HG03442 (cell line): ENCODE measurements around the gene NLRC5.
"Not testable (repeated sequence)": the region's sequence is repeated elsewhere in the genome, so short reads cannot be mapped to it uniquely, and the experiment has no call there.

ENCODE experiments used
- ATAC-seq: cut with Tn5 transposase; IDR thresholded peaks from one replicate; pipeline ENCODE4 v1.9.1; 2021; ENCODE audit warnings: mild to moderate bottlenecking, moderate library complexity; ENCODE audit not compliant: unreplicated experiment

NLRC5 gene

DNA sequence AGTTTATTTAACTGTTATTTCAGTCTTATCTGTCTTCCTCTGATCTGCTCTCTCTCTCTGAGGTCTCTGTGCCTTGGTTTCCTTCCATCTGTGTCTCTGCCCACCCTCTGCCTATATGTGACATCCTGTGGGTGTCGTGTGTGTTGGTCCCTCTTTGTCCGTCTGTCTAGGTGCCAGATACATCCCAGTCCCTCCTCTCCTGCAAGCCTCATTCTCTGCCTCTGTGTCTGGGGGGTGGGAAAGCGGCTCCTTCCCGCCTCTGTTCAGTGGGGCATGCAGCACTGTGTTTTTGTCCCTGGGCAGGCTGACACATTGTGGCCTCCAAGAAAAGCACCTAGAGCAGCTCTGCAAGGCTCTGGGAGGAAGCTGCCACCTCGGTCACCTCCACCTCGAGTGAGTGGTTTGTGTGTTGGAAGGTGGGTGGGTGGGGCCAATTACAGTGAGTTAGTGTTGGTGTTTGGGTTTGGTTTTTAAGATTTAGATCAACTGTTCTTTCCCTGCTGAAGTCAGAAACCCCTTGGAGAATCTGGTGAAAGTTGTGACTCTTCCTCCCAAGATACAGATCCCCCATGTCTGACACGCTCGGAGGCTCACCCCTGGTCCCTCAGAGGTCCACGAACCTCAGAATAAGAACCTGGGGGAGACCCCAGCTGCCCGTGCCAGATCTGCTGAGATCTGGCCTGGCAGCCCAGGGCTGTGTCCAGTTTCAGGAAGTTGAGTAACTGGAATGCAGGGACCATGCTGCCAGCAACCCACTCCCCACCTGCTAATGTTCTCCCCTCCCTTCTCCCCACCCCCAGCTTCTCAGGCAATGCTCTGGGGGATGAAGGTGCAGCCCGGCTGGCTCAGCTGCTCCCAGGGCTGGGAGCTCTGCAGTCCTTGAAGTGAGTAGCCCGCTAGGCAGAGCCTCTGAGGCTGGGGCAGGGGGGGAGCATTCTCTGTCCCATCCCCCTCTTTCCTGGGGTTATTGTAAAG, 52.1 kb downstream of the NLRC5 start:
- ATAC-seq, result peak; percentile 29

GRCh38 chr16:57042157-57043111, 53.1 kb downstream of the NLRC5 start:
- peak; percentile 66 for ATAC-seq

GRCh38 chr16:57043248-57043647, 53.9 kb downstream of the NLRC5 start:
- no peak for ATAC-seq

GRCh38 chr16:57044931-57045693, 55.8 kb downstream of the NLRC5 start:
- no peak for ATAC-seq

DNA sequence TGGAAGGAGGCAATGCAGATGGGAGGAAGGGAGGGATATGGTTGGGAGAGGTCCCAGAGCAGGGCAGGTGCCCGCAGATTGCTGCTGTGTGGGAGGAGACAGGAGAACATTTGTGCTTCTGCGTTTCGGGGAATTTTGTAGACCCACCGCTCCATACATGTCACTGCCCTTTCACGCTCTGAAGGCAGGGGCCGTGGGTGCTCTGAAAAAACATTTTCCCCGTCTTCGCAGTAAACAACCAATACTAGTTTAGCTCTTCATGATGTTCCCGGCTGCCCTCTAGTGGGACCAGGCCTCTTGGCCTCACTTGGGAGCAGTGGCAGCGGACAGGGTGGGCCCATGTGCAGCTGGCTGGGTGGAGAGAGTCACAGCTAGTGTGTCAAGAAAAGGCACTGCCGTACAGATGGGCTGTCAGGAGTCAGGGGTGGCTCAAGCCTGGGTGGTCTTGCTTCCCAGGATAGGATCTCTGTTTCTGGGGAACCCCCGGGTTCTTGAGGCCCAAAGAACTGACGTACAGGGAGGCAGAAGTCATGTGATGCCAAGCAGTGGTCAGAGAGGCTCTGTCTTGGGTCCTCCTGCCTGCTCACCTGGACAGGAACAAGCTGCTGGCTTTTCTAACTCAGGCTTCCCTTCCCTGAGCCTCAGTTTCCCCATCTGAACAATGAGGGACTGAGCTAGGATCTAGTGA, 56.5 kb downstream of the NLRC5 start:
- ATAC-seq, result no peak

- ATAC-seq, result no peak
Observed at GRCh38 chr16:57048095-57048494, 58.7 kb downstream of the NLRC5 start.

GRCh38 chr16:57049678-57050077, 60.3 kb downstream of the NLRC5 start:
- ATAC-seq, result peak; percentile 45

DNA sequence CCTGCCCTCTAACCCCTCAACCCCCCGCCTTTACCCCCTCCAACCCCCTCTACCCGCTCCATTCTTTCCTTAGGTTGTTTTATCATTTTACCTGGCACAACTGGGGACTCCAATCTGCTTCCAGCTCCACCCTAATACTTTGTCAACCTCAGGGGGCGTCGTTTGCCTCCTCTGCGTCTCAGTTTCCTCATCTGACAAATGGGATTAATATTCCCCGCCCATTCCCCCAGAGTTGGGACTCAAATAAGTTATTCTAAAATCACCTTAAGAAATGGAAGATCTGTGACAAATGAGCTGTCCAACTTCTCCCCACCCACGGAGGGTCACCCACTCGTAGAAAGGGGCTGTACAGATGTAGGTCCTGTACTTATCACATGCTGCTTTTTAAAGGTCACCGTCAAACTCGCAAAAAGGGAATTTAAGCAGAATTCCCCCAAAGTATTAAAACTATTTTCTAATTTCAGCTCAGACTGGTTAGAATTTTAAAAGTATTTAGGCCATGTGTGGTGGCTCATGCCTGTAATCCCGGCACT, 62.4 kb downstream of the NLRC5 start:
- no peak for ATAC-seq

GRCh38 chr16:57053206-57053605, 63.8 kb downstream of the NLRC5 start:
- no peak for ATAC-seq

GRCh38 chr16:57054338-57054737, 65.0 kb downstream of the NLRC5 start:
- ATAC-seq, result no peak

DNA sequence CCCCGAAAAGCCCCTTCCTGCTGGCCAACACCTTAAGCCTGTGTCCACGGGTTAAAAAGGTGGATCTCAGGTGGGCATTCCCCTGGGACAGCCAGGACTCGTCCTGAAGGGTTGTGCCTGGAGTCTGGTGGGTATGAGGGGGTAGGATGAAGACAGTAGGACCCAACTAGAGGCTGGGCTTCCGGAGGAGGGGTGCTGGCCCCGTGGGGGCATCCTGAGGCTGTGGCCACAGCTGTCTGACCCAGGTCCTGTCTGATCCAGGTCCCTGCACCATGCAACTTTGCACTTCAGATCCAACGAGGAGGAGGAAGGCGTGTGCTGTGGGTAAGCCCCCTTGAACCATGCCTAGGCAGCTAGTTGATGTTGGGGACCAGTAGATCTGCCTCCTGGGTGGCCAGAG, 65.4 kb downstream of the NLRC5 start:
- no peak for ATAC-seq

DNA sequence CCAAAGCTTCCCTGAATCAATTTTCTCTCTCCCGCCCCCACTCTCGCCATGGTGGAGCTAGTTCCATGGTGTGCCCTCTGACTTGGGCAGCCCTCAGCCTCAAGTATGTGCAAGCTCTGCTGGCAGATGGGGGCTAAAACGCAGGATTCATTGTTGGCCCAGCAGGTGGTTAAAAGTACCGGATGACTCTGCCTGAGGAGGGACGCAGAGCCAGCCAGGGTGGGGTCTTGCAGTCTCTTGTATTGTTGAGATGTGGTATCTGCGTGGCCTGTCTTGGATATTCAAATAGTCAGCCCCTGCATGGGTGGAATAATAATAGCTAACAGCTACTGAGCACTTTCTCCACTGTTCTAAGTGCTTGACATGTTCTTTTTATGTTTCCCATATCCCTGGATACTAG, 66.3 kb downstream of the NLRC5 start:
- ATAC-seq, result no peak

- ATAC-seq, result no peak
Observed at GRCh38 chr16:57058291-57058861, 69.0 kb downstream of the NLRC5 start.

GRCh38 chr16:57060323-57061083, 71.1 kb downstream of the NLRC5 start:
- no peak for ATAC-seq

DNA sequence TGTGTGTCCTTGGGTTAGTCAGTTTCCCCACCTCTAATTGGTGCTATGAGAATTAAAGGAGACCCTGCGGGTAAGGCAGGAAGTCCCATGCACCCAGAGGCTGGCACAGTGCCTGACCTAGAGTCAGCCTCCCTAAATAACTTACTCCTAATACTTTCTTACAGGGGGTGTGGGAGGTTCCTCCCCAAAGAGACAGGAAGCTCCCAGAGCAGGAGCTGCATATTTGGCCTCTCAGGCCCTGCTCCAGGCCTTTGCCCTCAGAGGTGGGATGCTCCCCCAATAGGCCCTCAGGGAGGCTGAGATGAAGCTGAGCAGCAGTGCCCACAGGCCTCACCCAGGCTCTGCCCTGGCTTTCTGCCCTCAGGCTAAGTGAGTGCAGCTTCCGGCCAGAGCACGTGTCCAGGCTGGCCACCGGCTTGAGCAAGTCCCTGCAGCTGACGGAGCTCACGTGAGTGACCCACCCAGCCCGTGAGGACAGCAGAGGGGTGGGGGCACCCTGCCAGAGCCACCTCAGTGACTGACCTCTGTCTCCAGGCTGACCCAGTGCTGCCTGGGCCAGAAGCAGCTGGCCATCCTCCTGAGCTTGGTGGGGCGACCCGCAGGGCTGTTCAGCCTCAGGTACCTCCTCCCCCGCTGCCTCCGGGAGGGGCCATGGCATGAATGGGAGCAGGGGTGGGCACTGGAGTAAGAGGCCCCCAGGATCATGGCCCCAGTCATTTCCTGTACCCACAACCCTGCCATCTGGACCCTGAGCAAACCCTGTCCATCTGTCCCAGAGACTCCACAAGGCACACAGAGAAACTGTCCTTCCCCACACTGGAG, 71.9 kb downstream of the NLRC5 start:
- no peak for ATAC-seq

DNA sequence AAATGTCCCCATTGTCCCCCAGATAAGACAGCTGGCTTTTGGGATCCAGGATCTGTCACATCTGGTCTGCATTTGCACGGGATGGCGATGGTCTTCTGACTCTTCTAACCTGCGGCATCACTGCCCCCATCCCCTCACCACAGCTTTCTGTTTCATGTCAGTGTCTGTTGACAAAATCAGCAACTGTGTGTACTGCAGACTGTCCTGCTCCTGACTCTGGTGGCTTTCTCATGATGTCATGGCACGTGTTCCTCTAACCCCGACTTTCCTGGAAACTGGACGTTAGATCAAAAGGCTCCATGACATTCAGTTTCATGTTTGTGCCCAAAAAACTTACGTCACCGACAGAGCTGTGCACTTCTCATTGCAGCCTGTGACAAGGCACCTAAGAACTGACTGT, 73.0 kb downstream of the NLRC5 start:
- no peak for ATAC-seq

- not testable (repeated sequence) for ATAC-seq
Observed at GRCh38 chr16:57063189-57063588, 73.8 kb downstream of the NLRC5 start.

GRCh38 chr16:57064995-57065394, 75.6 kb downstream of the NLRC5 start:
- no peak for ATAC-seq
